Mucosa of gallbladder (tissue), 1 donor: Measurements from ENCODE around the gene C1RL. TPM values are rescaled to one million over a fixed set of nuclear protein-coding genes. Genes with fewer than 3 reads are reported as not detected.
A peak's percentile ranks its signal among the peaks of the same experiment; 100 is the strongest.

Experiments used
- DNase-seq: peaks from one replicate; pipeline ENCODE4 v3.0.0-alpha.2; 2020; ENCODE audit warnings: low spot score
- total RNA-seq: library from RNA; stranded (reverse); gene quantifications from one replicate; pipeline ENCODE4 v1.2.1, GENCODE V29; 2021
- donor health status: DM: no; HTN: no; CAD: no.

Gene C1RL
- total RNA-seq, 1 donor from 2014 or later, result 49.6 TPM

- DNase-seq, result peak; percentile 74
Observed at GRCh38 chr12:7092229-7092985, 16.6 kb downstream of the C1RL start, which contains the start of gene C1R. C1R (minus strand) TSS chr12:7092445; CDS start chr12:7092388, 57 bp downstream.

GRCh38 chr12:7091660-7092228, 17.3 kb downstream of the C1RL start:
- DNase-seq, result no peak

GRCh38 chr12:7091171-7091570, 17.8 kb downstream of the C1RL start:
- DNase-seq, result no peak

- DNase-seq, result no peak
Observed at GRCh38 chr12:7090222-7090998, 18.6 kb downstream of the C1RL start.

- DNase-seq, result no peak
Observed at GRCh38 chr12:7089196-7089871, 19.7 kb downstream of the C1RL start.

GRCh38 chr12:7083125-7083524, 25.9 kb downstream of the C1RL start:
- no peak for DNase-seq

GRCh38 chr12:7081037-7081436, 28.0 kb downstream of the C1RL start:
- no peak for DNase-seq

- DNase-seq, result no peak
Observed at GRCh38 chr12:7079826-7080125, 29.2 kb downstream of the C1RL start.

GRCh38 chr12:7078163-7078562, 30.9 kb downstream of the C1RL start:
- no peak for DNase-seq

GRCh38 chr12:7076493-7076892, 32.5 kb downstream of the C1RL start:
- no peak for DNase-seq

- DNase-seq, result no peak
Observed at GRCh38 chr12:7075939-7076338, 33.1 kb downstream of the C1RL start.

- DNase-seq, result no peak
Observed at GRCh38 chr12:7075518-7075917, 33.5 kb downstream of the C1RL start.

GRCh38 chr12:7073946-7074345, 35.1 kb downstream of the C1RL start:
- no peak for DNase-seq

GRCh38 chr12:7072554-7072953, 36.5 kb downstream of the C1RL start:
- no peak for DNase-seq

GRCh38 chr12:7072035-7072434, 37.0 kb downstream of the C1RL start:
- DNase-seq, result no peak

GRCh38 chr12:7069386-7069785, 39.6 kb downstream of the C1RL start:
- DNase-seq, result no peak

GRCh38 chr12:7068994-7069346, 40.0 kb downstream of the C1RL start:
- DNase-seq, result no peak

- no peak for DNase-seq
Observed at GRCh38 chr12:7068240-7068993, 40.6 kb downstream of the C1RL start.

- DNase-seq, result no peak
Observed at GRCh38 chr12:7067096-7067495, 41.9 kb downstream of the C1RL start.

GRCh38 chr12:7066596-7066995, 42.4 kb downstream of the C1RL start:
- DNase-seq, result no peak

- DNase-seq, result no peak
Observed at GRCh38 chr12:7065073-7065623, 43.9 kb downstream of the C1RL start.
